ENCODE measurements around the gene MUSK.

DNA sequence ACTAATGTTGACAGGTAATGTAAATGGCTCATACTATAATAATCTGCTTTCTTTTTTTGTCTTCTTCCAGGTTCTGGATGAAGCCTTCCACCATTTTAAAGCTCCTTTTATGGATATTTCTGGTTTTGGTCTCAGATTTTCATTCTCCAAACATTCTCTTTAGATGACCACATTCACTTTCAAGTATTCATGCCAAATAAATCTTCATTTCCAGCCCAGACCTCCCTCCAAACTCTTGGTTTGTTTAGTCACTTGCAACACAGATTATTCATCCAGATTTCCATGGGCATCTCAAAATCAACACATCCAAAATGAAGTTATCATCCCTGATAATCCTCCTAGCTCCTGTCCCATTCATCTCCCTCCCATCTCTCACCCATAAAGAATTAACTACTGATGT lies 48.8 kb upstream of the MUSK start:
- TF ChIP-seq, protein P1, sequence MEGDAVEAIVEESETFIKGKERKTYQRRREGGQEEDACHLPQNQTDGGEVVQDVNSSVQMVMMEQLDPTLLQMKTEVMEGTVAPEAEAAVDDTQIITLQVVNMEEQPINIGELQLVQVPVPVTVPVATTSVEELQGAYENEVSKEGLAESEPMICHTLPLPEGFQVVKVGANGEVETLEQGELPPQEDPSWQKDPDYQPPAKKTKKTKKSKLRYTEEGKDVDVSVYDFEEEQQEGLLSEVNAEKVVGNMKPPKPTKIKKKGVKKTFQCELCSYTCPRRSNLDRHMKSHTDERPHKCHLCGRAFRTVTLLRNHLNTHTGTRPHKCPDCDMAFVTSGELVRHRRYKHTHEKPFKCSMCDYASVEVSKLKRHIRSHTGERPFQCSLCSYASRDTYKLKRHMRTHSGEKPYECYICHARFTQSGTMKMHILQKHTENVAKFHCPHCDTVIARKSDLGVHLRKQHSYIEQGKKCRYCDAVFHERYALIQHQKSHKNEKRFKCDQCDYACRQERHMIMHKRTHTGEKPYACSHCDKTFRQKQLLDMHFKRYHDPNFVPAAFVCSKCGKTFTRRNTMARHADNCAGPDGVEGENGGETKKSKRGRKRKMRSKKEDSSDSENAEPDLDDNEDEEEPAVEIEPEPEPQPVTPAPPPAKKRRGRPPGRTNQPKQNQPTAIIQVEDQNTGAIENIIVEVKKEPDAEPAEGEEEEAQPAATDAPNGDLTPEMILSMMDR (IDR thresholded peaks at IDR 0.05) = no peak
- TF ChIP-seq POLR2A (IDR thresholded peaks at IDR 0.05) (no peak), POLR2AphosphoS5 (IDR thresholded peaks at IDR 0.05) (no peak), EP300 (IDR thresholded peaks at IDR 0.05; ENCODE audit: low read depth) (no peak)

All from transverse colon (tissue), 4 donors.